CMK (cell line): ENCODE data around the gene MEP1B.
"Not testable (repeated sequence)": the region's sequence is repeated elsewhere in the genome, so short reads cannot be mapped to it uniquely, and the experiment has no call there.

Experiments used
- DNase-seq: peaks from one replicate; pipeline ENCODE4 v3.0.0-alpha.2; 2010; ENCODE audit warnings: low read depth

Gene MEP1B

DNA sequence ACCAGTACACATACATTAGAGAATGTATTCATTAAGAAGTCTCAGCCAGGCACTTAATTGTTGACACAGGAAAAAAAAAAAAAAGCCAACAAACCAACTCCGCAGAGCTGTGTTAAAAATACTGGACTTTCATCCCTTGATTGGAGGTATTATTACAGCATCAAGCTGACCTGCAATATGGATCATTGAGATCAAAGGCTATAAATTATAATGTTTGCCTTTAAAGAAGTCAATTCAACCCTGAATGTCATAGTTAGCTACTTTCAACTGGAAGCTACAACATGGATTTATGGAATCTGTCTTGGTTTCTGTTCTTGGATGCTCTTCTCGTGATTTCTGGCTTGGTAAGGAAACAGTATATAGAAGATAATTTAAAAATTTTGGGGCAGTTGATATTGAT, at the start of gene MEP1B:
TSS of gene MEP1B (plus strand) at position 250 of the 400 bp plus-strand sequence. CDS start at position 282, 32 bp downstream.
- DNase-seq = no peak

DNA sequence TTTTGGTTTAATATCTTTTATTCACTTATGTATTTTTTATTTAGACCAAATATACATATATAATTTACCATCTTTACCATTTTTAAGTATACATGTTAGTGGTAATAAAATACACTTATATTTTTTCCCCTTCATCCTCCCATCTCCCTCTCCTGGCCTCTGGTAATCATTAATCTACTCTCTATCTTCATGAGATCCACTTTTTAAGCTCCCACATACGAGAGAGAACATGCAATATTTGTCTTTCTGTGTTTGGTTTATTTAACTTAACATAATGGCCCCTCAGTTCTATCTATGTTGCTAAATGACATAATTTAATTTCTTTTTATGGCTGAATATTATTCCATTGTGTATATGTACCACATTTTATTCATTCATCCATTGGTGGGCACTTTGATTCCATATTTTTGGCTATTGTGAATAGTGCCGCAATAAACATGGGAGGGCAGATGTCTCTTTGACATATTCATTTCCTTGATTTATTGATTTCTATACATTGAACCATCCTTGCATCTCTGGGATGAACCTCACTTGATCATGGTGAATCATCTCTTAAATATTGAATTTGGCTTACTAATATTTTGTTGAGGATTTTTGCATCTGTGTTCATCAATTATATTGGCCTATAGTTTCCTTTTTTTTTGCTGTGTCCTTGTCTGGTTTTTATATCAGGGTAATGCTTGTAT, 41.5 kb upstream of the MEP1B start:
- no peak for DNase-seq

DNA sequence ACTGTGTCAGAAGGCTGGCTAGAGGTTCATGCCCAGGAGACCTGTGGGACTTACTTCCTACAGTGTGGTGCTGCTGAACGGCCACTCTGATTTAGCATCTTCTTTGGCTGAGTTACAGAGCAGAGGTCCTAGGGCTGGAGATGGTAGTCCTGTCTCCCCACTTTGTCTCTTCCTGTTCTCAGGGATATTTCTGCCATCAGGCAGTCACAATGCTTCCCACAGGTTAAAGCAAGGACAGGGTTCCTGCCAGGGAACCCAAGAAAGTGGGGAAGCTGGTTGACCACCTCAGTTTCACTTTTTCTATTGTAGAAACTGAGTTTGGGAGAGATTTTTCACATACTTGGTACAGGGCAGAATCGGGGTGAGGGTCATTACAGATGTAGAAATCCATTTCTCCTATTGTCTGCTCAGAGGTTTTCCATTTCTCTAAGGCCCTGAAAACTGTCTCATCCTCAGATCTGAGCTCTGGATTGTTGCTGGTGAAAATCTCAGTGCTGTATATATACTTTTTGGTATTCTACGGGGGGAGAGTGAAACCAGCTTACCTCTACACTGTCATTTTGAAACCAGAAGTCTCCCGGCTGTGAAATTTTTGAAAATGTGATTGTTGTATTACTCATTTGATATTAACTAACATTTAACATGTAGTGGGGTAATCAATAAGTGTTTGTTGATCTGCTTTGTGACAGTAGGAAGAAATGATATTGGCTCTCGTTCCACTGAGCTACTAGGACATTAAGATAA, 37.0 kb upstream of the MEP1B start:
- DNase-seq = no peak

- DNase-seq = no peak
Measured at GRCh38 chr18:32156855-32157254, 33.0 kb upstream of the MEP1B start.

DNA sequence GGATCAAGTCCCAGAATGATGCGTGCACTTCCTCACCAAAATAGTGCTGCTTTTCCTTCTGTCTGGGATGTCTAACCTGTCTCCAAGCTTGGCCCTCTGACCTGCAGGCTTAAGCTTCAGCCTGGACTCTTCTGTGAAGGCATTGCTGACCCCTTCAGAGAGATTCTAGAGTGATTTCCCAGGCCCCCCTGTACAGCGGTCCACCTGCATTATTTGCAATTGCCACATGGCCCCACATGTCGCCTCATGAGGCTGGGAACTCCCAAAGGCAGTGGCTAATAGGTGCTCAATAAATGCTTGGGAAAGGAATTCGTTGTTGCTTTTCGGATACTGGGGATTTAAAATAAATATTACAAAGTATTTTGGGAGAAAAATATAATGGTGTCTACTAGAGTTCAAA, 32.3 kb upstream of the MEP1B start:
- DNase-seq = no peak

DNA sequence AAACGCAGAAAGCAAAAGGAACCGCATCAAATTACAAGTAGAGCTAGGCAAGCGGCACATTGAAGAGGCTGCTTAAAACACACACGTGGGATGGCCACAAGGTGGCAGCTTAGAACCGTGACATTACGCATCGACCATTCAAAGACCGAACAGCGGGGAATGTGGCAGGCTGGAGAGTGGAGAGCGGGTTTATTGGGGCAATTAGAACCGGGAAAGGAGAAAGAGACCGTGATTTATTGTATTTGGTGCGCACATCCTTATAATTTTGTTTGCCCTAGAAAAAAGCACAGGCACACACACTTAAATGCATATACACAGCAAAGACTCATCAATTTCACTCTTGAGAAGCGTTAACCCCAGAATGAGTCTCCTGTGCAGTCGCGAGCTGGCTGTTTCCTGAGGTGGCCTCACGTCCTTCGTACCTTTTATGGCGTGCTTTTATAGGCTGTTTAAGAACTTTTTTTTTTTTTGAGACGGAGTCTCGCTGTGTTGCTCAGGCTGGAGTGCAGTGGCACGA, 31.7 kb upstream of the MEP1B start:
- peak; percentile 25 for DNase-seq

- not testable (repeated sequence) for DNase-seq
Measured at GRCh38 chr18:32158631-32159030, 31.2 kb upstream of the MEP1B start.

DNA sequence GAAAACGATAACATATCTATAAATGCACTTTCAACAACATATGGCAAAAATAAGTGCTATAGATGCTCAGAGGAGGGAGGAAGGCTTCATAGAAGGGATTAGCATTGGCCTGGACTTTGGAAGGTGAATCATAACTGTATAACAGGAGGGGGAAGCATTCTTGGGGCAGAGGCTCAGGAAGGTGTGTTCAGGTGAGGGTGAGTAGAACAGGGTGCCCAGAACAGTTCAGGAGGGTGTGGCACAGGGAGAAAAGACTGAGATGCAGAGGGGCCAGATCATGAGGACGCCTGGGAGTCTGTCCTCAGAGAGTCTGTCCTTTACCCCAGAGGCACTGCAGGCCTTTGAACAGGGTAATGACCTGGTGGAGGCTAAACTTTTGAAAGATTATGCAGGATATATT, 29.3 kb upstream of the MEP1B start:
- no peak for DNase-seq

DNA sequence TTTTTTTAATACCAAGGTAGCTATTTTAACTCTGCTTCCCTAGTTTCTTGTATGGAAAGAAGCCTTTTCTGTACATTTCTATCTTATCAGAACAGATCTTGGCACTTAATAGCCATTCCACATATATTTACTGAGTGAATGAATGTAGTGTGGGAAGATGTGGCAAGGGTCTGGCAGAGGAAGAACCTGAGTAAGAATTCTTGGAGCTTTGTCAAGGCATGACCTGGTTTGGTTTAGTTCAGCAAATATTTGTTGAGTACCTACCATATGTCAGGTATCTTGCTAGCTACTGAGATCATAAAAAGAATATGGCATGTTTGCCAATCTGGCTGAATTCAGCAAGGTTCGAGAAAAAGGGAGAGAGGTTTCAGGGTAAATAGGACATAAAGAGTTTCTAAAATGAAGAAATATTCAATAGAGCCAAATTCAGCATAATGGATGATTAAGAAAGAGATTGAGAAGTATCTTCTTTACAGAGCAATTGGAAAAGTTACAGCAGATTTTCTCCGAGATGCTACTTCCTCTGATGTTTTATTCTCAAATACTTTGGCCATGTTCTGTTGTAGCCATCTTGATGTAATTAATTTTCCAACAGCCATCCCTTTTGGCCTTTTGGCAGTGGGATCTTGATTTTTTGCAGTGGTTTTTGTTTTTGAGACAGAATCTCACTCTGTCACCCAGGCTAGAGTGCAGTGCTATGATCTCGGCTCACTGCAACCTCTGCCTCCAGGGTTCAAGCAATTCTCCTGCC, 21.7 kb upstream of the MEP1B start:
- DNase-seq = no peak

- DNase-seq = no peak
Measured at GRCh38 chr18:32173654-32174053, 16.2 kb upstream of the MEP1B start.

GRCh38 chr18:32174719-32175118, 15.1 kb upstream of the MEP1B start:
- no peak for DNase-seq

DNA sequence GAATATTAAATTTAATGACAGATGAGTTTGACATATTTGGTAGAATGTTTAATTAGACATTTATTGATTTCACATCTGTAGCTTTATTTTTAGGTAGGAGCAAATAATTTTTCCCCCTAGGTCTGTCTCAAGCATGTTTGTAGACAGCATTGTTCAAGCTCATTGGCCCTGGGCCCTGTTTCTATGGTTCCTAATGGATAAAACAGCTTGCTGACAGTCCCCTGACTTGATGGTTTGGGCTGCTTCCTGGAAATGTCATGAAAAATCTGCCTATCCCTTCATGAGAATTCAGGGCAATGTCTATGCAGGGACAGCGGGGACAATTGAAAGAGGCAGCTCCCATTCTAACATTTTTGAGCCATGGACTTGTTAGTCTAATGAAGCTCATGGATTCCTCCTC, 14.6 kb upstream of the MEP1B start:
- no peak for DNase-seq

GRCh38 chr18:32176745-32177144, 13.1 kb upstream of the MEP1B start:
- DNase-seq = not testable (repeated sequence)

- no peak for DNase-seq
Measured at GRCh38 chr18:32177530-32177929, 12.3 kb upstream of the MEP1B start.

GRCh38 chr18:32183503-32183902, 6.3 kb upstream of the MEP1B start:
- DNase-seq = no peak

DNA sequence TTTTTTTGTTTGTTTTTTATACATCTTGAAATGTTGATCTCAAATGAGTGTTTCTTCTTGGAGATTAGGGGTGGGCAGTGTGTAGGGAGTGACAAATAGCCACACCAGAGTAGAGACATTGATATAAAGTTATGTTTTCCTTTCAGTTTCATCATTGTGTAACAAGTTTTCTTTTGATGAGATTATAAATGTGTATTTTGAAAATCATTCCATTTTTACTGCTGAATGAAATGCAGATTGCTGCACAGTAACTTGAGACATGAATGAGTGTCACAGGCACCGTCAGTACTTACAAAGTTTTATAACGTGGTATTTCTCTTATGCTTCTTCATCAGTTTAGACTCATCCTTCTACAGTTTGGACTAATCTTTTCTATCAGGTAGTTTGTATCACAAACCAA, 370 bp downstream of the MEP1B start:
- no peak for DNase-seq

GRCh38 chr18:32195881-32196815, 6.3 kb downstream of the MEP1B start:
- no peak for DNase-seq

DNA sequence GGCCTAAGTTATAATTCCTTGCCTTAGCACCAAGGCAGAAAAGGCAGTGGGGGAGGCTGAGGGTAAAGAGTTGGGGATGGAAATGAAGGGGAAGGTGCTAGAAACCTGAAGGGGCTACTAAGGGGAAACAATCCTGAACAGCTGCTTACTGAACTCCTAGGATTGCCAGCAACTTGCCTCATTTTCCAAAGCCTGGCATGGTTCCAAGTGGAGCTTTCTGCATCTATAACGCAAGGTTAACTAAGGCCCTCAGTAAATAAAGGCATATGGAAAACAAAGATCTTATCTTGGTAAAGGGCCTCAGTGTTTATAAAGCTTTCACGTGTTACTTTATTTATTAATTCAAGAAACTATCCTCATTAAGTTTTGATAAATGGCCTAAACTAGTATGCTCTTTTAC, 10.9 kb downstream of the MEP1B start:
- DNase-seq = no peak

DNA sequence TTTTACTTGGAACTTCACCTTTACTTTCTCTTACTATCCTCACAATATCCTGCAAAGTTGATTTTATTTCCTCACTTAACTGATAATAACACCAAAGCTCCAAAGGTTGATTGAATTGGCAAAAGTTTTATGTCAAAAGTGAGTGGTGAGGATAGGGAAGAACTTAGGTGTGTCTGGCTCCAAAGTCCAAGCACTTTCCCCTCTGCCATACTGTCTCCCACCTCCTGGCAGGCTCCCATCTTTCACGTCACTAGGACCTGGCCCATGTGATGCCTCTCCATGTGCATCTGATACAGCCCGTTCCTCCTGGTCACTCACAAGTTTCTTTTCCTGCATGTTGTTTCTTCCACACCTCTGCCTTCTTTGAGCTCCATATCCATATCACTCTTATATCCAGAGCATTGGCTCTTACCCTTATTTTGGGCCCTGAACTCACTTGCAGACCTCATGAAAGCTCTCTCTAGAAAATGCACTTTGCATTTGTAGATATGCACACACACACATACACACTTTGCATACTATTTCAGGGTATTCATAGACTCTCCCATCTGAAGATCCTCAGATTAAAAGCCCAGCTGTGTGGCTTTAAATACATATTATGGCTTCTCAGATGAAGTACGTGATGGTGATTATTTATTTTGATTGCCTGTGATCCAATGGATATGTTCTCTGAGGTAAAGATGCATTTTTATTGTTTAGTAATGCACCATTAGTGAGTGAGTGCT, 12.3 kb downstream of the MEP1B start:
- DNase-seq = no peak

GRCh38 chr18:32208023-32208422, 18.2 kb downstream of the MEP1B start:
- no peak for DNase-seq

GRCh38 chr18:32208577-32208976, 18.7 kb downstream of the MEP1B start:
- no peak for DNase-seq
